K562 (cell line): Measurements from ENCODE around the gene SELENOI. TPM values are rescaled to one million over a fixed set of nuclear protein-coding genes. Genes with fewer than 3 reads are reported as not detected.

ENCODE experiments used
- ATAC-seq: fragments of 200-7000 bp; cut with Tn5 transposase; 3 replicates; pipeline ENCODE4 v1.9.1; 2020; ENCODE audit warnings: moderate library complexity
- BruUV-seq: library from RNA; stranded (reverse); fragments of 400-500 nt; replicated peaks from 2 replicates; lab custom pipeline; 2021; lab: Mats Ljungman, UMichigan
- CTCF ChIA-PET: fragments of 300-600 bp; formaldehyde crosslinking; extraction: SDS; loops from one replicate; lab custom pipeline; 2021; ENCODE audit warnings: low intra/inter-chr PET ratio; lab: Yijun Ruan, JAX
- POLR2A ChIA-PET: fragments of 300-600, 350-650 bp; sonication (Branson Sonifier 250); formaldehyde crosslinking; extraction: SDS; loops from one replicate; lab custom pipeline; 2021; ENCODE audit warnings: antibody characterized with exemption, inconsistent platforms; lab: Yijun Ruan, JAX
- DNase-seq, 4 experiments: peaks; one replicate each; pipeline versions ENCODE4 v3.0.0 to v3.0.0-alpha.2; 2011 to 2018; ENCODE audit warnings: low spot score in 3 of 4, mixed read lengths in 3 of 4; ENCODE audit errors: extremely low read depth in 1 of 4
- FAIRE-seq: peaks from 2 replicates; lab custom pipeline; 2011; peaks lifted over from hg19 to GRCh38; lab: Jason Lieb, UNC
- H2AFZ ChIP-seq: 2 replicates; pipeline ENCODE4 v1.6.0; 2011; ENCODE audit warnings: low read depth, low read length, control low read depth, inconsistent platforms
- H3K27ac ChIP-seq: fragments of 200-600 bp; 3 replicates; pipeline ENCODE4 v1.8.0; 2011; ENCODE audit warnings: low read depth, mild to moderate bottlenecking, control low read depth, inconsistent platforms, low read length, moderate library complexity, mixed read lengths; ENCODE audit errors: extremely low read depth
- H3K27me3 ChIP-seq, 2 experiments: fragments of 300-600 bp in 1 of 2; 2 replicates in 1 of 2; 3 replicates in 1 of 2; pipeline versions ENCODE4 v1.6.0 to v1.8.0; 2011; ENCODE audit warnings: inconsistent platforms in 2 of 2, low read length in 2 of 2, mild to moderate bottlenecking in 1 of 2, mixed read lengths in 1 of 2, moderate library complexity in 1 of 2; ENCODE audit not compliant: control insufficient read depth in 2 of 2, insufficient read depth in 2 of 2
- H3K36me3 ChIP-seq: fragments of 300-600 bp; 3 replicates; pipeline ENCODE4 v1.8.0; 2011; ENCODE audit warnings: mild to moderate bottlenecking, low read length, inconsistent platforms; ENCODE audit not compliant: control insufficient read depth, insufficient read depth
- H3K4me1 ChIP-seq, 2 experiments: fragments of 200-600 bp in 1 of 2; replicated peaks in 1 of 2; 2 replicates in 1 of 2; 3 replicates in 1 of 2; pipeline versions ENCODE4 v1.5.1 to v1.8.0; 2011; ENCODE audit warnings: inconsistent platforms in 2 of 2, low read length in 2 of 2, mild to moderate bottlenecking in 1 of 2, mixed read lengths in 1 of 2, moderate library complexity in 1 of 2; ENCODE audit not compliant: control insufficient read depth in 2 of 2, insufficient read depth in 2 of 2
- H3K4me2 ChIP-seq: 2 replicates; pipeline ENCODE4 v1.6.1; 2011; ENCODE audit warnings: low read length, control low read depth, inconsistent platforms, mixed read lengths; ENCODE audit not compliant: insufficient read depth
- H3K4me3 ChIP-seq: fragments of 200-600 bp; sonication (generic), shearing (Covaris generic); 2 replicates; pipeline ENCODE4 v1.5.1; 2016; ENCODE audit warnings: control low read depth, inconsistent platforms
- H3K79me2 ChIP-seq: fragments of 200-600 bp; 3 replicates; pipeline ENCODE4 v1.8.0; 2011; ENCODE audit warnings: low read length, inconsistent platforms; ENCODE audit not compliant: control insufficient read depth, insufficient read depth
- H3K9ac ChIP-seq, 2 experiments: 2 replicates each; pipeline versions ENCODE4 v1.6.0 to v1.6.1; 2011; ENCODE audit warnings: low read depth in 2 of 2, low read length in 2 of 2, control low read depth in 1 of 2, inconsistent platforms in 1 of 2, mild to moderate bottlenecking in 1 of 2, mixed read lengths in 1 of 2; ENCODE audit not compliant: insufficient read depth in 1 of 2
- H3K9me1 ChIP-seq: one replicate; pipeline ENCODE4 v1.6.0; 2011; ENCODE audit warnings: inconsistent platforms, mild to moderate bottlenecking, low read length, moderate library complexity; ENCODE audit not compliant: control insufficient read depth, insufficient read depth
- H3K9me3 ChIP-seq: replicated peaks from 2 replicates; pipeline ENCODE4 v1.5.1; 2011; ENCODE audit warnings: low read depth, low read length, inconsistent platforms; ENCODE audit not compliant: control insufficient read depth, insufficient read depth
- H4K20me1 ChIP-seq: replicated peaks from 2 replicates; pipeline ENCODE4 v1.6.1; 2011; ENCODE audit warnings: low read length, inconsistent platforms, mixed read lengths; ENCODE audit not compliant: control insufficient read depth, insufficient read depth
- GATA2 ChIP-seq: sonication (generic); formaldehyde crosslinking; IDR thresholded peaks from 2 replicates; pipeline ENCODE4 v1.4.0; 2020; ENCODE audit warnings: mild to moderate bottlenecking, missing genetic modification reagents
- JUN ChIP-seq, 2 experiments: sonication (generic) in 1 of 2; formaldehyde crosslinking in 1 of 2; IDR thresholded peaks; 2 replicates each; pipeline versions ENCODE4 v1.6.1 to v1.8.0; 2012 to 2022; ENCODE audit warnings: borderline replicate concordance in 2 of 2, mild to moderate bottlenecking in 2 of 2, improper control_type of control experiment in 1 of 2, low read depth in 1 of 2, low read length in 1 of 2, missing genetic modification reagents in 1 of 2
- KAT7 ChIP-seq: sonication (generic); formaldehyde crosslinking; IDR thresholded peaks from 2 replicates; pipeline ENCODE4 v1.8.0; 2022; ENCODE audit warnings: missing genetic modification reagents, mild to moderate bottlenecking, borderline replicate concordance
- MAX ChIP-seq: sonication (generic); formaldehyde crosslinking; IDR thresholded peaks from 2 replicates; pipeline ENCODE4 v1.9.0; 2022; ENCODE audit warnings: mild to moderate bottlenecking, missing genetic modification reagents
- MIER1 ChIP-seq: fragments of 450-650 bp; IDR thresholded peaks from 2 replicates; pipeline ENCODE4 v1.6.1; 2016; ENCODE audit warnings: antibody characterized with exemption, mild to moderate bottlenecking, low read depth
- MTA1 ChIP-seq: fragments of 450-650 bp; IDR thresholded peaks from 2 replicates; pipeline ENCODE4 v1.6.1; 2017; ENCODE audit warnings: borderline replicate concordance
- NELFE ChIP-seq: IDR thresholded peaks from 2 replicates; pipeline ENCODE4 v1.6.1; 2011; ENCODE audit warnings: mild to moderate bottlenecking; ENCODE audit not compliant: insufficient read depth, insufficient read length
- POLR2A ChIP-seq: fragments of 450-650 bp; conservative IDR thresholded peaks from 2 replicates; pipeline ENCODE4 v1.6.1; 2016
- U2AF2 ChIP-seq: fragments of 200-400 bp; formaldehyde crosslinking; optimal IDR thresholded peaks from 2 replicates; pipeline ENCODE3; 2017; ENCODE audit warnings: low read depth, mild to moderate bottlenecking, low read length
- ZKSCAN8 ChIP-seq: fragments of 200-800 bp; sonication (Bioruptor generic); IDR thresholded peaks from 2 replicates; pipeline ENCODE4 v1.6.1; 2016; ENCODE audit warnings: missing genetic modification characterization, missing compliant biosample characterization
- ZSCAN32 ChIP-seq: fragments of 450-650 bp; formaldehyde crosslinking; IDR thresholded peaks from 2 replicates; pipeline ENCODE4 v1.4.0; 2020; ENCODE audit warnings: mild to moderate bottlenecking, moderate library complexity
- WGBS: fragments of 100-300 bp; shearing (Covaris generic); methylation state at CpG from one replicate; pipeline ENCODE4 v1.1.6; 2016; ENCODE audit warnings: low coverage, mixed read lengths; ENCODE audit not compliant: insufficient coverage; ENCODE audit errors: missing lambda C conversion rate; 5-methylcytosine and 5-hydroxymethylcytosine counted together
- in situ Hi-C: fragments of 300-500 bp; cut with MboI; formaldehyde crosslinking; loops from 4 replicates; pipeline ENCODE4 v1.15.0; 2018; ENCODE audit warnings: inconsistent platforms, mixed read lengths
- intact Hi-C: fragments of 100-400 bp; cut with micrococcal nuclease; formaldehyde crosslinking; loops from 2 replicates; pipeline ENCODE4 v1.14.2; 2022
- polyA plus RNA-seq, 8 experiments: library from polyadenylated mRNA; depleted of rRNA in 4 of 8; stranded (reverse) in 5 of 8; unstranded in 3 of 8; fragments of >200 nt; fragmentation: Nextera tagmentation in 2 of 8; fragmentation: Illumina TruSeq in 1 of 8; extraction: Ambion mirVana in 2 of 8; extraction: Trizol in 1 of 8; gene quantifications; 2 replicates each; pipeline versions ENCODE4 v1.2.1 to v1.2.3, GENCODE V29; 2011 to 2014; ENCODE audit warnings: inconsistent platforms in 1 of 8, missing spikeins in 1 of 8
- total RNA-seq, 7 experiments: library from RNA; depleted of rRNA in 6 of 7; stranded (reverse); fragments of >200 nt in 6 of 7; fragmentation: Illumina TruSeq in 2 of 7; extraction: Trizol in 2 of 7; gene quantifications; 2 replicates each; pipeline versions ENCODE4 v1.2.1 to v1.2.3, GENCODE V29; 2011 to 2021; ENCODE audit warnings: low replicate concordance in 1 of 7
- TF ChIP-seq, protein P1 (sequence below): sonication (generic); formaldehyde crosslinking; IDR thresholded peaks from 2 replicates; pipeline ENCODE4 v1.8.0; 2022; ENCODE audit warnings: mild to moderate bottlenecking, missing genetic modification reagents

SELENOI gene
- total and polyA plus RNA-seq, 9 of the 15 experiments (the other 6 are each of a cell fraction or from before 2014, with no cell fraction given): 9.6 to 46.9 (median 24.4) TPM

DNA sequence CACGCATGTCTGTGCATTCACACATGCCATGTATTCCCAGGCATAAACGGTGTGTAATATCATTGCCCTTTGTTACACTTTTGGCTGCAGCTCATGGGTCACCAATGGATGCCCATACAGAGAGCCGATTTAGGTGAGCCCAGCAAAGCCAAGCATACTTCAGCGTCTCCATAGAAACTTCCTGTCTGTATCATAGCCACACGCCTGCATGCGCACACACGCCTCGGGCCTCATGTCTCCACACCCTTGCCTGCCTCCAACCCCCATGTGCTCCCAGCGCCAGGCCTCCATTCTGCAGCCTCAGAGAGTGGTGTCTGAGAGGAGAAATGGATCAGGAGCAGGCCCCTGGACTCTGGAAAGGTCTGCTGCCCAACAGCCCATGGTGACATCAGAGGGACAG lies 33.5 kb upstream of the SELENOI start:
- Histone ChIP-seq H3K4me2 (no peak overlapping the region), H3K27ac (no peak overlapping the region), H4K20me1 (no peaks in the 10 kb centered on the region), H3K36me3 (no peaks in the 10 kb centered on the region), H3K9me3 (no peaks in the 10 kb centered on the region), H3K9ac (no peak overlapping the region), H3K4me3 (no peak overlapping the region), H3K4me1 (peaks cover 13 to 33% of the 10 kb centered on the region in 2 experiments), H3K79me2 (no peaks in the 10 kb centered on the region), H3K9me1 (peaks cover 3% of the 10 kb centered on the region), H3K27me3 (peaks cover 10 to 41% of the 10 kb centered on the region in 2 experiments), H2AFZ (no peak overlapping the region)
- TF ChIP-seq MAX (CRISPR knock-in tag) (peak; percentile 40; the same call in 1 of the 2 replicates), ZKSCAN8 (no peak)
- DNase-seq: no peak
- ChIA-PET POLR2A (interaction anchor here (1.2 kb wide), 1 partner anchor 9 kb away, joined by 4 read pairs; no protein-coding TSS in a partner anchor), CTCF (no interaction called here)
- no TSS peak for BruUV-seq
- 26% methylated on average over 8 of the region's 9 CpGs for WGBS
- intact Hi-C loops (no loop called here), in situ Hi-C loops (no loop called here)
- no peak for ATAC-seq
- FAIRE-seq: no peak

GRCh38 chr2:26313446-26313845 lies 32.5 kb upstream of the SELENOI start:
- peaks cover 3% of the 10 kb centered on the region for H3K9me1 ChIP-seq
- H3K36me3 ChIP-seq: no peaks in the 10 kb centered on the region
- no peaks in the 10 kb centered on the region for H3K9me3 ChIP-seq
- H3K27ac ChIP-seq: no peak overlapping the region
- FAIRE-seq: no peak
- in situ Hi-C loops: no loop called here
- H4K20me1 ChIP-seq: no peaks in the 10 kb centered on the region
- no peak overlapping the region for H3K9ac ChIP-seq
- no peak overlapping the region for H2AFZ ChIP-seq
- WGBS: 40% methylated on average over 12 of the region's 12 CpGs
- no peak overlapping the region for H3K4me3 ChIP-seq
- intact Hi-C loops: no loop called here
- BruUV-seq: no TSS peak
- H3K79me2 ChIP-seq: no peaks in the 10 kb centered on the region
- no peak overlapping the region for H3K4me2 ChIP-seq
- no peak for ATAC-seq
- H3K27me3 ChIP-seq: peaks cover 10 to 41% of the 10 kb centered on the region in 2 experiments; a peak in 4 of 5 replicates
- ChIA-PET POLR2A (interaction anchor here (1.4 kb wide), 1 partner anchor 14 kb away, joined by 3 read pairs; no protein-coding TSS in a partner anchor), CTCF (no interaction called here)
- H3K4me1 ChIP-seq: peaks cover 15 to 37% of the 10 kb centered on the region in 2 experiments
- no peak for DNase-seq
- TF ChIP-seq ZSCAN32 (CRISPR knock-in tag) (no peak), KAT7 (no peak), MIER1 (no peak), NELFE (no peak), POLR2A (no peak), U2AF2 (no peak), MTA1 (no peak), JUN (IDR thresholded peaks at IDR 0.05; ENCODE audit: borderline replicate concordance, low read depth, low read length) (no peak), JUN (CRISPR knock-in tag; IDR thresholded peaks at IDR 0.05; ENCODE audit: borderline replicate concordance) (no peak), GATA2 (CRISPR knock-in tag) (no peak)
- TF ChIP-seq, protein P1, sequence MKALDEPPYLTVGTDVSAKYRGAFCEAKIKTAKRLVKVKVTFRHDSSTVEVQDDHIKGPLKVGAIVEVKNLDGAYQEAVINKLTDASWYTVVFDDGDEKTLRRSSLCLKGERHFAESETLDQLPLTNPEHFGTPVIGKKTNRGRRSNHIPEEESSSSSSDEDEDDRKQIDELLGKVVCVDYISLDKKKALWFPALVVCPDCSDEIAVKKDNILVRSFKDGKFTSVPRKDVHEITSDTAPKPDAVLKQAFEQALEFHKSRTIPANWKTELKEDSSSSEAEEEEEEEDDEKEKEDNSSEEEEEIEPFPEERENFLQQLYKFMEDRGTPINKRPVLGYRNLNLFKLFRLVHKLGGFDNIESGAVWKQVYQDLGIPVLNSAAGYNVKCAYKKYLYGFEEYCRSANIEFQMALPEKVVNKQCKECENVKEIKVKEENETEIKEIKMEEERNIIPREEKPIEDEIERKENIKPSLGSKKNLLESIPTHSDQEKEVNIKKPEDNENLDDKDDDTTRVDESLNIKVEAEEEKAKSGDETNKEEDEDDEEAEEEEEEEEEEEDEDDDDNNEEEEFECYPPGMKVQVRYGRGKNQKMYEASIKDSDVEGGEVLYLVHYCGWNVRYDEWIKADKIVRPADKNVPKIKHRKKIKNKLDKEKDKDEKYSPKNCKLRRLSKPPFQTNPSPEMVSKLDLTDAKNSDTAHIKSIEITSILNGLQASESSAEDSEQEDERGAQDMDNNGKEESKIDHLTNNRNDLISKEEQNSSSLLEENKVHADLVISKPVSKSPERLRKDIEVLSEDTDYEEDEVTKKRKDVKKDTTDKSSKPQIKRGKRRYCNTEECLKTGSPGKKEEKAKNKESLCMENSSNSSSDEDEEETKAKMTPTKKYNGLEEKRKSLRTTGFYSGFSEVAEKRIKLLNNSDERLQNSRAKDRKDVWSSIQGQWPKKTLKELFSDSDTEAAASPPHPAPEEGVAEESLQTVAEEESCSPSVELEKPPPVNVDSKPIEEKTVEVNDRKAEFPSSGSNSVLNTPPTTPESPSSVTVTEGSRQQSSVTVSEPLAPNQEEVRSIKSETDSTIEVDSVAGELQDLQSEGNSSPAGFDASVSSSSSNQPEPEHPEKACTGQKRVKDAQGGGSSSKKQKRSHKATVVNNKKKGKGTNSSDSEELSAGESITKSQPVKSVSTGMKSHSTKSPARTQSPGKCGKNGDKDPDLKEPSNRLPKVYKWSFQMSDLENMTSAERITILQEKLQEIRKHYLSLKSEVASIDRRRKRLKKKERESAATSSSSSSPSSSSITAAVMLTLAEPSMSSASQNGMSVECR (CRISPR knock-in tag): no peak
